ENCODE results near the gene BRSK1. TPM values are rescaled to one million over a fixed set of nuclear protein-coding genes. Genes with fewer than 3 reads are reported as not detected.
"Not testable (repeated sequence)": the region's sequence is repeated elsewhere in the genome, so short reads cannot be mapped to it uniquely, and the experiment has no call there.

Gene BRSK1
- total RNA-seq, 1 donor = 3.5 TPM

- DNase-seq (ENCODE audit: low read depth in 2 of 3, low spot score in 2 of 3) = no peak
Measured at GRCh38 chr19:55322204-55322885, 38.5 kb downstream of the BRSK1 start.

DNA sequence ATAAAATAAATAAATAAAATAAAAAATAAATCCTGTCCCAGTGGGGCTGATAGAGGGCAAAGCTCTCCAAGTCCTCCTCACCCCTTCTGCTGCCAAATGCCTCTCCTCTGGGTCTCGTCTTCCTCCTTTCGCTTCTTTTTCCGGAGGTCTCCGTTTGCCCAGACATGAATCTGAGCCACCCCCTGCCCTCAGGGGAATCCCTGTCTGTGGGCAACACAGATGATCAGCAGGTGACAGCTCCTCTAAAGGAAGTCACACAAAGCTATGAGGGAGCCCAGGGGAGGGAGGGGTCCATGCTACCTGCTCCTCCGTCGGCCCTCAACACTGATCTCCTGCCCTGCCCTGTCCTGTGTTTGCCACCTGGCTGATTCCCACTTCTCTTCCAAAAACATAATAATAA is 40.9 kb downstream of the BRSK1 start:
- no peak for DNase-seq (ENCODE audit: low read depth in 2 of 3, low spot score in 2 of 3)

DNA sequence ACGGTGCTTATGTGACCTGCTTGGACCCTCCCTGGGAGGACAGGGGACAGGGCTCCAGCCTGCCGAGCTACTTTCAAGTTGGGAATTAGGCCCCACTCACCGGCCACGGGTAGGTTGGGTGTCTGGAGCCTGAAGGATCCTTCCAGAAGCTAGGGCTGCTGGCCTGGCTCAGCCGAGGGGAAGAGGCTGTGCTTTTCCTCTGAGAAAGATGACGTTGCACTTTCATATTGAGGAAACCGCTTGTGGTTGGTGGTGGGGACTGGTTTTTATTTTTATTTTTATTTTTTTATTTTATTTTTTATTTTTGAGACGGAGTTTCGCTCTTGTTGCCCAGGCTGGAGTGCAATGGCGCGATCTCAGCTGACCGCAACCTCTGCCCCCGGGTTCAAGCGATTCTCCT is 41.4 kb downstream of the BRSK1 start, which contains the start of gene TMEM150B:
TSS of gene TMEM150B (minus strand) at position 170 of the 400 bp plus-strand sequence. CDS start 4,305 bp downstream, outside the sequence.
- peak in 2 of 3 donors; percentile 56 to 76 for DNase-seq (ENCODE audit: low read depth in 2 of 3, low spot score in 2 of 3)

- peak in 1 of 3 donors; percentile 38 for DNase-seq (ENCODE audit: low read depth in 2 of 3, low spot score in 2 of 3)
Measured at GRCh38 chr19:55328774-55329318, 45.0 kb downstream of the BRSK1 start.

GRCh38 chr19:55329791-55330190 is 46.0 kb downstream of the BRSK1 start:
- not testable (repeated sequence) for DNase-seq (ENCODE audit: low read depth in 2 of 3, low spot score in 2 of 3)

- no peak for DNase-seq (ENCODE audit: low read depth in 2 of 3, low spot score in 2 of 3)
Measured at GRCh38 chr19:55333870-55334269, 50.1 kb downstream of the BRSK1 start.

- no peak for DNase-seq (ENCODE audit: low read depth in 2 of 3, low spot score in 2 of 3)
Measured at GRCh38 chr19:55336101-55336500, 52.3 kb downstream of the BRSK1 start.

GRCh38 chr19:55339105-55339888 is 55.5 kb downstream of the BRSK1 start, which contains the start of gene KMT5C:
Gene KMT5C, plus strand, starts transcription at chr19:55339876. Its CDS starts 2,061 bp downstream, at chr19:55341937.
- DNase-seq (ENCODE audit: low read depth in 2 of 3, low spot score in 2 of 3) = peak; percentile 99 to 100 (median 100)

- no peak for DNase-seq (ENCODE audit: low read depth in 2 of 3, low spot score in 2 of 3)
Measured at GRCh38 chr19:55339889-55340783, 56.3 kb downstream of the BRSK1 start.

GRCh38 chr19:55340784-55341147 is 57.0 kb downstream of the BRSK1 start:
- DNase-seq (ENCODE audit: low read depth in 2 of 3, low spot score in 2 of 3) = peak in 1 of 3 donors; percentile 38

- DNase-seq (ENCODE audit: low read depth in 2 of 3, low spot score in 2 of 3) = peak in 1 of 3 donors; percentile 48
Measured at GRCh38 chr19:55341171-55341588, 57.4 kb downstream of the BRSK1 start.

DNA sequence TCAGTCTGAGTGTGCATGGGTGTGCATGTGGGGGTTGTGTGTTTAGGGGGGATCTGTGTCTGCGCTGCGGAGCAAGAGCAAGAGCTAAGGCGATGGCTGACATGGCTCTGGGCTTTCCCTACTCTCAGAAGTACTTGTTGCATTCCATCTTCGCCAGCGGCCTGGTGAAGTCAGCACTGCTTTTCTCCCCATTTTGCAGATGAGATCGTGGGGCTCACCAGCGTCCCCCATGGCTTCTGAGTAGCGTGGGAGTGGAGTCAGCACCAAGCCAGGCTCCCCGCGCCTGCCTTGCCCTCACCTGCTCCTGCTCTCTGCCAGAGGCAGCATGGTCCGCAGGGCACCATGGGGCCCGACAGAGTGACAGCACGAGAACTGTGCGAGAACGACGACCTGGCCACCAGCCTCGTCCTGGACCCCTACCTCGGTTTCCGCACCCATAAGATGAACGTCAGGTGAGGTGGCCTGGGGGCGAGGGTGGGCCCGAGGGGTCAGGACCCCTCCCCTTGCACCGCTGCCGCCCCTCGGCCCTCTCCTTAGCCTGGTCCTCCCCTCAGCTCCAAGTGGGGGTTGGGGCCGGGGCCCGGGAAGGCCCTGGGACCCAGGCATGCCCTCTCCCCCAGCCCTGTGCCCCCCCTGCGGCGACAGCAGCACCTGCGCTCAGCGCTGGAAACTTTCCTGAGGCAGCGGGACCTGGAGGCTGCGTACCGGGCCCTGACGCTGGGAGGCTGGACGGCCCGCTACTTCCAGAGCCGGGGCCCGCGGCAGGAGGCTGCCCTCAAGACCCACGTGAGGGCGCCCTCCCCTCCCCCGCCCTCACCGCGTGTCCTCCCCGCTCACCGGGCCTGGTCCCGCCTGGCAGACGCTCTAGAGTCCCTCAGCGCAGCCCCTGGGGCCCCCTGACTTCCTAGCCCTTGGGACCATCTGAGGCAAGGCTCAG is 58.1 kb downstream of the BRSK1 start:
- no peak for DNase-seq (ENCODE audit: low read depth in 2 of 3, low spot score in 2 of 3)

GRCh38 chr19:55344444-55344843 is 60.6 kb downstream of the BRSK1 start:
- DNase-seq (ENCODE audit: low read depth in 2 of 3, low spot score in 2 of 3) = no peak

- DNase-seq (ENCODE audit: low read depth in 2 of 3, low spot score in 2 of 3) = no peak
Measured at GRCh38 chr19:55345101-55345817, 61.5 kb downstream of the BRSK1 start.

DNA sequence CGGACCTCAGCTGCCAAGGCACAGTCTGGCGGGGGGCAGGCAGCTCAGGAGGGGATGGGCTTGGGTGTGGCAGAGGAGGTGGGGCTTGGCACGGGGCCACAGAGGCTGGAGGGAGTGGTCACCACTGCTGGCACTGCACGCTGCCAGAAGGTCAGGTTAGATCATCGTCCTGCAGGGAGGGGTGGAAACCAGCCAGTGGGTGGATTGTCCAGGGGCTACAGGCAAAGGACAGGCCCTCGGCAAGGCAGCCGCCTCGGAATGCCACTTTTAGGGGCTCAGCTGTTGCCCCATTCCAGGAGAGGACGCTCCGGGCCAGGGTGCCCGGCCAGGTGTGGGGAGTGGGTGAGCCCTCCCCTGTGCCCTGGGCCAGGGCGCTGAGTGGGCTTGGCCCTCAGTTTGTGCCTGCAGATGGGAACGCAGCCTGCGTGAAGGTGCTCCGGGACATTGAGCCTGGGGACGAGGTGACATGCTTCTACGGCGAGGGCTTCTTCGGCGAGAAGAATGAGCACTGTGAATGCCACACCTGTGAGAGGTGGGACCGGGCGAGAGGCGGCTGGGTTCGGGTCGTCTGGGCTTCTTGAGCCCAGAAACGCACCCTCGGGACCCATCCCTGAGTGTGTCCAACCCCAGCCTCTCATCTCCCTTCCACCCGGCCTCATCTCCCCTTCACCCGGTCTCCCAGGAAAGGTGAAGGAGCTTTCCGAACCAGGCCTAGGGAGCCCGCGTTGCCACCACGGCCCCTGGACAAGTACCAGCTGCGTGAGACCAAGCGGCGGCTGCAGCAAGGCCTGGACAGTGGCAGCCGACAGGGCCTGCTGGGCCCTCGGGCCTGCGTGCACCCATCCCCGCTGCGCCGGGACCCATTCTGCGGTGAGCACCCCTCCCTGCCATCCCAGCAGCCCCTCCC is 62.3 kb downstream of the BRSK1 start:
- DNase-seq (ENCODE audit: low read depth in 2 of 3, low spot score in 2 of 3) = no peak

DNA sequence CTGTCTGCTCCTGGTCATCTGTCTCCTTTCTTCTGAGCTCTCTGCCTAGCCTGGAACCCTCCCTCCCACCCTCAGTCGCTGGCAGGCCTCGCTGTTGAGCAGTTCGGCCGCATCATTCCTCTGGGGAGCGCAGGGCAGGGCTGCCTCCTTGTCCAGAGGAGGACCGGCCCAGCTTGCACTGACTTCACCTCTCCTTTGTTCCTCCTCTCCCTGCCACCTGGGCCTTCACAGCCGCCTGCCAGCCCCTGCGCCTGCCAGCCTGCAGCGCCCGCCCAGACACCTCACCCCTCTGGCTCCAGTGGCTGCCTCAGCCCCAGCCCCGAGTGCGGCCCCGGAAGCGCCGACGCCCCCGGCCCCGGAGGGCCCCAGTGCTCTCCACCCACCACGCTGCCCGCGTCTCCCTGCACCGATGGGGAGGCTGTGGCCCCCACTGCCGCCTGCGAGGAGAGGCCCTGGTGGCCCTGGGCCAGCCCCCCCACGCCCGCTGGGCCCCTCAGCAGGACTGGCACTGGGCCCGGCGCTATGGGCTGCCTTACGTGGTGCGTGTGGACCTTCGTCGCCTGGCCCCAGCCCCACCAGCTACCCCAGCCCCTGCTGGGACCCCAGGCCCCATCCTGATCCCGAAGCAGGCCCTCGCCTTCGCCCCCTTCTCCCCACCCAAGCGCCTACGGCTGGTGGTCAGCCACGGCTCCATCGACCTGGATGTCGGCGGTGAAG is 63.1 kb downstream of the BRSK1 start:
- no peak for DNase-seq (ENCODE audit: low read depth in 2 of 3, low spot score in 2 of 3)

- no peak for DNase-seq (ENCODE audit: low read depth in 2 of 3, low spot score in 2 of 3)
Measured at GRCh38 chr19:55347442-55348009, 63.7 kb downstream of the BRSK1 start.
